Measurements from ENCODE around the gene PRKCE. TPM values are rescaled to one million over a fixed set of nuclear protein-coding genes. Genes with fewer than 3 reads are reported as not detected.

PRKCE gene
- total and polyA plus RNA-seq, 2 donors (not counting 3 experiments of a cell fraction or from before 2014, with no cell fraction given) = 27.9 to 33.9 TPM

GRCh38 chr2:45610281-45611019 lies 41.0 kb upstream of the PRKCE start:
- H3K4me3 ChIP-seq (replicated peaks in 1 of 3; ENCODE audit: insufficient read depth in 1 of 3, low read depth in 1 of 3, low read length in 3 of 3) = peak overlapping the region; percentile 74 to 92 (median 89)
- dilution Hi-C loops (cut with MboI; ENCODE audit: extremely low pct_ligation_motif_present, low sequenced_read_pairs) = no loop called here
- no peaks in the 10 kb centered on the region for H3K9me1 ChIP-seq (replicated peaks; ENCODE audit: control insufficient read depth, extremely low read depth, insufficient read depth, low read length)
- peak overlapping the region; percentile 89 for H3K9ac ChIP-seq (replicated peaks; ENCODE audit: extremely low read depth, insufficient read depth, low read length)
- CTCF ChIA-PET = interaction anchor here (0.7 to 2.5 kb wide), 8 partner anchors 9 to 629 kb away, joined by 3 to 23 read pairs (median 4); no protein-coding TSS in a partner anchor
- POLR2A ChIA-PET = no interaction called here
- H3K4me2 ChIP-seq (ENCODE audit: insufficient read depth, low read length) = peak overlapping the region; percentile 96
- TF ChIP-seq MAX (IDR thresholded peaks at IDR 0.05; ENCODE audit: insufficient read depth, insufficient read length) = peak; percentile 89
- TF ChIP-seq POLR2A (IDR thresholded peaks at IDR 0.05; ENCODE audit: low read depth, low read length) = peak; percentile 4
- TF ChIP-seq CTCF (IDR thresholded peaks at IDR 0.05; ENCODE audit: extremely low read depth in 1 of 2, insufficient read depth in 1 of 2, low read depth in 1 of 2, low read length in 2 of 2) = peak in 1 of 2 donors; percentile 9
- no peak for TF ChIP-seq EZH2 (IDR thresholded peaks at IDR 0.05; ENCODE audit: borderline replicate concordance, low read depth, low read length, severe bottlenecking)
- H3K36me3 ChIP-seq (ENCODE audit: control insufficient read depth in 2 of 2, extremely low read depth in 1 of 2, insufficient read depth in 2 of 2, low read length in 2 of 2) = no peaks in the 10 kb centered on the region
- DNase-seq (ENCODE audit: low read depth, low spot score) = peak; percentile 80
- H2AFZ ChIP-seq (ENCODE audit: low read depth, low read length) = peak overlapping the region; percentile 78
- FAIRE-seq = no peak
- peaks cover 22% of the 10 kb centered on the region for H3K79me2 ChIP-seq (ENCODE audit: control insufficient read depth, insufficient read depth, low read length)
- H3K9me3 ChIP-seq (replicated peaks; ENCODE audit: control insufficient read depth, insufficient read depth, low read length) = no peaks in the 10 kb centered on the region
- peaks cover 37% of the 10 kb centered on the region for H3K4me1 ChIP-seq (ENCODE audit: control insufficient read depth, extremely low read depth, insufficient read depth, low read length)
- intact Hi-C loops (cut with micrococcal nuclease) = no loop called here
- no peaks in the 10 kb centered on the region for H4K20me1 ChIP-seq (replicated peaks; ENCODE audit: control insufficient read depth, extremely low read depth, insufficient read depth, low read length)
- H3K27me3 ChIP-seq (ENCODE audit: control insufficient read depth in 2 of 2, insufficient read depth in 2 of 2, low read length in 2 of 2) = no peaks in the 10 kb centered on the region
- TSS peak; percentile 62 for BruUV-seq (replicated peaks)
- peak overlapping the region; percentile 94 for H3K27ac ChIP-seq (ENCODE audit: insufficient read depth, low read depth, low read length)
